Activated CD8-positive, alpha-beta memory T cell treated with anti-CD3 and anti-CD28 coated beads, Interleukin-2, amount 50 U/mL, for 48 hours (primary cell): Measurements from ENCODE around the gene CD5L.

ENCODE experiments used
- DNase-seq: peaks from one replicate; pipeline ENCODE4 v3.0.0-alpha.2; 2020

CD5L gene

GRCh38 chr1:157806431-157807149, 35.0 kb downstream of the CD5L start:
- no peak for DNase-seq

- no peak for DNase-seq
Measured at GRCh38 chr1:157803851-157804250, 37.8 kb downstream of the CD5L start.

DNA sequence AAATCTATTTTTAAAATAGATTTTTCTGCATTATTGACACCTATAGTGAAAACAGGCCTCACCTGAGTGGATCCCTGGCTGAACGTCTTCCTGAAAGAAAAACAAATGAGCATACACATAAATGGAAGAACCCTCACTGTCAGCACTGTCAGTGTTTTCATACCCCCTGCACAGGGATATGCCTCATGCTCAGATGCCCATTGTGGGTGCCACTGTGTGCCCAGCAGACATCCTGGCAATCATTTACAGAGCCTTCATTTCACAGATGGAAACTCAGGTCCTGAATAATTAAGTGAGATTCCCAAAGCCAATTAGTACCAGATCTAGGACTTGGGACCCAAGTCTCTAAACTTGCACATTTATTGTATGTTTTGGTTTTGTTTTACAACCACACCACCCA, 41.6 kb downstream of the CD5L start:
- DNase-seq = no peak

DNA sequence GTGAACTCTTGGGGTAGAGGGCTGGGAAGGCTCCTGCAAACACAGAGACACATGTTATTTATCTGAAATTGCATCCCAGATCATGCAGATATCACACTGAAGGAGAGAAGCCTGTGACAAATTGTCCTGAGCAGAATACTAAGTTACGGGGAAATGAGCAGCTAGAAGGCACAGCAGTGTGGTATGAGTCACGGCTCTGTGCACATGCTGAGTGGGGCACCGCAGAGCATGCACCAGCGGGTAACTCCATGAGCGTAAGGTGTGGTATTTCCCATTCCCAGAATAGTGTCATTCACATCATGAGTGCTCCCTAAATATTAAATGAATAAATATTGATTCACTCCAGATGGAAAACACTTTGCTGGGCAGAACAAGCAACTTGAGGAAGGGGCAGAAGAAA, 43.4 kb downstream of the CD5L start:
- no peak for DNase-seq

- DNase-seq = no peak
Measured at GRCh38 chr1:157785248-157785647, 56.4 kb downstream of the CD5L start.

DNA sequence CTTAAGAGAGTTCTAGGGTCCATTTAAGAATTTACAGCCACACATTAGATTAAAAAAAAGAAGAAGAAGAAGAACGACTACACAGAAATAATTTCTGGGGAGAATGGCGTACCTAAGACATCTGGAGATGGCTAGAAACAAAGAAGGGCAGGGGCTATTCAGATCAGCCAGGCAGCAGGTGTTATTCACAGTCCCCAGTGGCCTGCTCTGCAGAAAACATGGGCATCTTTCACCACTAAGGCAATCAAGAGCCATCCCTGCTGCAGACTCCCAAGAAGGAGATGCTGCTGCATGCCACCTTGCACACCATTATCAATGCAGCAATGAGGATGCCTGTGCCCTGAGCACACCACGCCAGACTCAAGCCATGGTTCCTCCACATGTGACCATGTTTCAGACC, 56.8 kb downstream of the CD5L start:
- DNase-seq = no peak

GRCh38 chr1:157782931-157783330, 58.7 kb downstream of the CD5L start:
- no peak for DNase-seq

- DNase-seq = no peak
Measured at GRCh38 chr1:157781048-157781447, 60.6 kb downstream of the CD5L start.
